ENCODE results near the gene NCBP2L. TPM values are rescaled to one million over a fixed set of nuclear protein-coding genes. Genes with fewer than 3 reads are reported as not detected.

Gene NCBP2L
- total RNA-seq, 3 donors from 2014 or later (not counting 1 experiment from before 2014, with no cell fraction given) = 0.18 TPM; not detected in 2

GRCh38 chrX:107764845-107765608 is 12.5 kb upstream of the NCBP2L start:
- no peak for TF ChIP-seq CTCF (IDR thresholded peaks at IDR 0.05)
- no peaks in the 10 kb centered on the region for H3K27me3 ChIP-seq (ENCODE audit: control insufficient read depth, insufficient read depth, low read length)
- no peak for DNase-seq
- H3K9me3 Mint-ChIP-seq = no peaks in the 10 kb centered on the region
- H3K27me3 Mint-ChIP-seq (ENCODE audit: low read depth in 2 of 2) = peaks cover 3 to 8% of the 10 kb centered on the region in 2 donors
- H3K4me1 ChIP-seq (ENCODE audit: control insufficient read depth, insufficient read depth, low read length) = no peaks in the 10 kb centered on the region
- no peak overlapping the region for H3K4me3 ChIP-seq (ENCODE audit: low read length)
- H3K9me3 ChIP-seq (ENCODE audit: control insufficient read depth, insufficient read depth, low read length) = no peaks in the 10 kb centered on the region
- no peaks in the 10 kb centered on the region for H3K36me3 ChIP-seq (ENCODE audit: control insufficient read depth, insufficient read depth, low read length)
- no peaks in the 10 kb centered on the region for H3K36me3 Mint-ChIP-seq
- no peak overlapping the region for H3K4me3 Mint-ChIP-seq
- ATAC-seq = no peak
- H3K27ac ChIP-seq (ENCODE audit: low read length) = no peak overlapping the region
- intact Hi-C loops (cut with micrococcal nuclease) = no loop called here
- H3K27ac Mint-ChIP-seq = no peak overlapping the region
- H3K4me1 Mint-ChIP-seq = no peaks in the 10 kb centered on the region
- WGBS (ENCODE audit: insufficient coverage) = 92% methylated on average over 10 of the region's 11 CpGs

GRCh38 chrX:107766470-107767150 is 10.9 kb upstream of the NCBP2L start:
- no peak overlapping the region for H3K4me3 Mint-ChIP-seq
- H3K27me3 Mint-ChIP-seq (ENCODE audit: low read depth in 2 of 2) = peaks cover 3 to 6% of the 10 kb centered on the region in 2 donors
- TF ChIP-seq CTCF (IDR thresholded peaks at IDR 0.05) = no peak
- Histone ChIP-seq H3K4me1 (ENCODE audit: control insufficient read depth, insufficient read depth, low read length) (no peaks in the 10 kb centered on the region), H3K4me3 (ENCODE audit: low read length) (no peak overlapping the region), H3K9me3 (ENCODE audit: control insufficient read depth, insufficient read depth, low read length) (no peaks in the 10 kb centered on the region), H3K27ac (ENCODE audit: low read length) (no peak overlapping the region), H3K36me3 (ENCODE audit: control insufficient read depth, insufficient read depth, low read length) (no peaks in the 10 kb centered on the region), H3K27me3 (ENCODE audit: control insufficient read depth, insufficient read depth, low read length) (no peaks in the 10 kb centered on the region)
- no peaks in the 10 kb centered on the region for H3K4me1 Mint-ChIP-seq
- ATAC-seq (no peak), DNase-seq (no peak)
- no peaks in the 10 kb centered on the region for H3K9me3 Mint-ChIP-seq
- H3K36me3 Mint-ChIP-seq = no peaks in the 10 kb centered on the region
- intact Hi-C loops (cut with micrococcal nuclease) = no loop called here
- 0% methylated on average over 1 of the region's 8 CpGs for WGBS (ENCODE audit: insufficient coverage)
- H3K27ac Mint-ChIP-seq = no peak overlapping the region

- ATAC-seq = no peak
These were observed 9.5 kb upstream of the NCBP2L start for GRCh38 chrX:107768051-107768450.

More at GRCh38 chrX:107768051-107768450, 9.5 kb upstream of the NCBP2L start:
- Histone ChIP-seq H3K4me3 (ENCODE audit: low read length) (no peak overlapping the region), H3K4me1 (ENCODE audit: control insufficient read depth, insufficient read depth, low read length) (no peaks in the 10 kb centered on the region), H3K36me3 (ENCODE audit: control insufficient read depth, insufficient read depth, low read length) (no peaks in the 10 kb centered on the region), H3K27ac (ENCODE audit: low read length) (no peak overlapping the region), H3K27me3 (ENCODE audit: control insufficient read depth, insufficient read depth, low read length) (no peaks in the 10 kb centered on the region), H3K9me3 (ENCODE audit: control insufficient read depth, insufficient read depth, low read length) (no peaks in the 10 kb centered on the region)
- Mint-ChIP-seq H3K9me3 (no peaks in the 10 kb centered on the region), H3K27ac (no peak overlapping the region), H3K36me3 (no peaks in the 10 kb centered on the region), H3K27me3 (ENCODE audit: low read depth in 2 of 2) (peaks cover 0 to 8% of the 10 kb centered on the region in 2 donors), H3K4me3 (no peak overlapping the region), H3K4me1 (no peaks in the 10 kb centered on the region)
- no peak for TF ChIP-seq CTCF (IDR thresholded peaks at IDR 0.05)
- DNase-seq = no peak
- no CpG with 5 or more reads among the region's 3 CpGs for WGBS (ENCODE audit: insufficient coverage)
- intact Hi-C loops (cut with micrococcal nuclease) = no loop called here
